ENCODE data around the gene MGRN1. TPM values are rescaled to one million over a fixed set of nuclear protein-coding genes. Genes with fewer than 3 reads are reported as not detected.
A peak's percentile ranks its signal among the peaks of the same experiment; 100 is the strongest.

Gene MGRN1
- total RNA-seq = 10 to 100 TPM; 84.4 to 91.7 TPM

GRCh38 chr16:4624015-4624826, at the start of gene MGRN1:
Gene MGRN1, plus strand, starts transcription at chr16:4624826. Its CDS starts 135 bp downstream, at chr16:4624961.
- POLR2A ChIA-PET = interaction anchor here (0.6 to 2.2 kb wide), 11 partner anchors 9 to 761 kb away, joined by 3 to 12 read pairs (median 3); partner anchors contain the start of gene UBALD1
- Mint-ChIP-seq H3K4me1 (peaks cover 30% of the 10 kb centered on the region), H3K27me3 (no peaks in the 10 kb centered on the region), H3K9me3 (no peaks in the 10 kb centered on the region), H3K27ac (peak within 1 kb of the TSS; percentile 99), H3K36me3 (peaks cover 14% of the 10 kb centered on the region), H3K4me3 (peak within 1 kb of the TSS; percentile 96)
- ATAC-seq (ENCODE audit: low read depth) (peak; percentile 85), DNase-seq (peak; percentile 94)

DNA sequence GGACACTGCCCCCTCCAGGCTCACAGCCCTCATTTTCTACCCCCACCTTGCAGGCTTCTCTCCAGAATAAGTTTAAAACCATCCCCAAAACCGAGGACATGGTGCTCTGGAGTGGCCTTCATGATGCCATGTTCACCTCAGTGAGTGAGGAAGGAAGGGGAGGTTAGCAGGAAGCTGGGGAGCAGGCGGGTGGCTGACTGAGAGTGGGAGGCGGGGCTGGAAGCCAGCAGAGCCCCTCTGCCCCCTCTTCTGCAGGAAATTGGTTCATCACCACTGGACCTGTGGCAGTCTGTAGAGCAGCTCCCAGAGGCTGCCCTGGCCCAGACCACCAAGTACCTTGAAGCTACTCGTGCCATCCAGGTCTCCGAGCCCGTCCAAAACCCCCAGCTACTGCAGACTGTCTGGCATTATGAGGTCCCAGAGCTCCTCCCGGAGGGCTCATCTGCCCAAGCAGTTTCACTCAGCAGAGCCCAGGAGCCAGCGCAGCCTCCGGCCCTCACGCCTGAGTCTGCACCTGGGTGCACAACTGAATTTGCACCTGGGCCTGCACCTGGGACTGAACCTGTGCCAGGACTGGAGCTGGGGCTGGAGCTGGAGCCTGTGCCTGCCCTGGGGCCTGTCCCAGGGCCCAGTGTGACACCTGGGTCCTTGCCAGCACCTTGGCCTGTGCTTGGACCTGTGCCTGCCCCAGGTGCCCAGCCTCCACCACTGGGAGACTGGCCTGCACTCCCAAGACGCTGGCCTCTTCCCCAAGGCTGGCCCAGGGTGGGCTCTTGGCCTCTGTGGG, 49.5 kb upstream of the MGRN1 start:
- peaks cover 2% of the 10 kb centered on the region for H3K4me1 Mint-ChIP-seq
- no peaks in the 10 kb centered on the region for H3K27me3 Mint-ChIP-seq
- peak overlapping the region; percentile 63 for H3K27ac Mint-ChIP-seq
- ATAC-seq (ENCODE audit: low read depth) = peak; percentile 79
- POLR2A ChIA-PET = interaction anchor here (0.5 to 0.6 kb wide), 2 partner anchors 35 to 37 kb away, joined by 3 to 4 read pairs; no protein-coding TSS in a partner anchor
- no peak overlapping the region for H3K4me3 Mint-ChIP-seq
- DNase-seq = peak; percentile 46
- H3K9me3 Mint-ChIP-seq = no peaks in the 10 kb centered on the region
- no peaks in the 10 kb centered on the region for H3K36me3 Mint-ChIP-seq

- H3K4me1 Mint-ChIP-seq = peaks cover 2% of the 10 kb centered on the region
- H3K4me3 Mint-ChIP-seq = no peak overlapping the region
- no peaks in the 10 kb centered on the region for H3K9me3 Mint-ChIP-seq
Observed at GRCh38 chr16:4576008-4576407, 48.6 kb upstream of the MGRN1 start.

GRCh38 chr16:4578961-4579530, 45.6 kb upstream of the MGRN1 start:
- Mint-ChIP-seq H3K9me3 (no peaks in the 10 kb centered on the region), H3K27me3 (no peaks in the 10 kb centered on the region), H3K4me3 (no peak overlapping the region), H3K36me3 (no peaks in the 10 kb centered on the region), H3K27ac (no peak overlapping the region), H3K4me1 (peaks cover 2% of the 10 kb centered on the region)
- POLR2A ChIA-PET = interaction anchor here (0.6 to 0.7 kb wide), 2 partner anchors 62 to 122 kb away, joined by 3 to 6 read pairs; no protein-coding TSS in a partner anchor
- no peak for DNase-seq
- ATAC-seq (ENCODE audit: low read depth) = no peak

More at GRCh38 chr16:4576008-4576407, 48.6 kb upstream of the MGRN1 start:
- ATAC-seq (ENCODE audit: low read depth) = no peak
- H3K36me3 Mint-ChIP-seq = no peaks in the 10 kb centered on the region
- POLR2A ChIA-PET = no interaction called here
- DNase-seq = no peak
- no peaks in the 10 kb centered on the region for H3K27me3 Mint-ChIP-seq
- no peak overlapping the region for H3K27ac Mint-ChIP-seq

- H3K4me1 Mint-ChIP-seq = no peaks in the 10 kb centered on the region
- H3K9me3 Mint-ChIP-seq = no peaks in the 10 kb centered on the region
- DNase-seq (no peak), ATAC-seq (ENCODE audit: low read depth) (no peak)
- POLR2A ChIA-PET = no interaction called here
- H3K27ac Mint-ChIP-seq = no peak overlapping the region
- no peaks in the 10 kb centered on the region for H3K27me3 Mint-ChIP-seq
- H3K4me3 Mint-ChIP-seq = no peak overlapping the region
- no peaks in the 10 kb centered on the region for H3K36me3 Mint-ChIP-seq
Observed at GRCh38 chr16:4580250-4580649, 44.4 kb upstream of the MGRN1 start.

DNA sequence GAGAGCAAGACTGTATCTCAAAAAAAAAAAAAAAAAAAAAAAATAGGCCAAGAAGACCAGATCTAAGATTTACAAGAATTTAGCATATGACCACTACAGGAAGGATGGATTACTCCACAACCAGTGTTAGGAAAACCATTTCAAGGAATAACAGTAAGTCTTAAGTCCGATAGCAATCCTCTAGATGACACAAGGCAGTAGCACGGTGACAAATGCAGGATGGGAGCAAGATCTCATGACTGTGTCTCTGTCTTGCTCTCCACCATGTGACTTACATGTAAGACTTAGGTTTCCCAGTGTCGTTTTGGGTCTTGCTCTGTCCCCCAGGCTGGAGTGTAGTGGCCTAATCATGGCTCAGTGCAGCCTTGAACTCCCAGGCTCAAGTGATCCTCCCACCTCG, 40.7 kb upstream of the MGRN1 start:
- peaks cover 17% of the 10 kb centered on the region for H3K27me3 Mint-ChIP-seq
- POLR2A ChIA-PET = no interaction called here
- H3K4me3 Mint-ChIP-seq = no peak overlapping the region
- H3K4me1 Mint-ChIP-seq = peaks cover 4% of the 10 kb centered on the region
- ATAC-seq (ENCODE audit: low read depth) = no peak
- no peak overlapping the region for H3K27ac Mint-ChIP-seq
- peaks cover 2% of the 10 kb centered on the region for H3K36me3 Mint-ChIP-seq
- no peak for DNase-seq
- H3K9me3 Mint-ChIP-seq = peaks cover 2% of the 10 kb centered on the region

DNA sequence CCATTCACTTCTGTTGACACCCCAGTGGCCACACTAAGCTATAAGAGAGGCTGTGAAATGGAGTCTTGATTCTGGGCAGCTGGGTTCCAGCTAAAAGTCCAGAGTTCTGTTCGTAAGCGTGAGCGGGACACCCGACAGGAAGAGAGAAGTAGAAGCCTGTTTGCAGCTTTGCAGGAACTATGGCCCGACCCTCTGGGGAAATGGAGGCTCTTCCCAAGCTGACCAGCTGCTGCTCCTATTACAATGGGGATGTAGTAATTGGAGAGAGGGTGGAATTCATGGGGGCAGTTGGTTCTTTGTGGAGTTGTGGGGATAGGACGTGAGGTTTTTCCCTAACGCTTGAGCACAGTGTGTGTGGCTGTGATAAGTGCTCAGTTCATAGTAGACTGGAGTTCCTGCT, 38.3 kb upstream of the MGRN1 start:
- Mint-ChIP-seq H3K9me3 (peaks cover 2% of the 10 kb centered on the region), H3K36me3 (peaks cover 2% of the 10 kb centered on the region), H3K4me3 (no peak overlapping the region), H3K27me3 (peaks cover 17% of the 10 kb centered on the region), H3K4me1 (peaks cover 4% of the 10 kb centered on the region), H3K27ac (no peak overlapping the region)
- DNase-seq = no peak
- no peak for ATAC-seq (ENCODE audit: low read depth)
- POLR2A ChIA-PET = no interaction called here

DNA sequence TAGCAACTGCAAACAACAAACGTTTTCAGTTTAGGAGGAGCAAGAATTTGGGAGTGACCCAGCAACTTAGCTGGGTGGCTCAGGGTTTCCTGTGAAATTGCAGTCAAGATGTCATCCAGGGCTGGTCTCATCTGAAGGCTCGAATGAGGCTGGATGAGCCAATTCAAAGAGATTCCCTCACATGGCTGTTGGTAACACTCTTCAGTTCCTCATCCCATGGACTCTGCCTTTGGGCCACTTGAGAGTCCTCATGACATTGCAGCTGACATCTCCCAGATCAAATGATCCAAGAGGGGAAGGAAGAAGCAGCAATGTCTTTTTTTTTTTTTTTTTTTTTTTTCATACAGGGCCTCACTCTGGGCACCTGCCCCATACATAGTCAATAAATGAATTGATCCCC, 36.2 kb upstream of the MGRN1 start:
- peaks cover 2% of the 10 kb centered on the region for H3K36me3 Mint-ChIP-seq
- DNase-seq = no peak
- H3K4me1 Mint-ChIP-seq = peaks cover 4% of the 10 kb centered on the region
- H3K27me3 Mint-ChIP-seq = peaks cover 17% of the 10 kb centered on the region
- no peak for ATAC-seq (ENCODE audit: low read depth)
- H3K9me3 Mint-ChIP-seq = peaks cover 2% of the 10 kb centered on the region
- H3K27ac Mint-ChIP-seq = no peak overlapping the region
- H3K4me3 Mint-ChIP-seq = no peak overlapping the region
- POLR2A ChIA-PET = interaction anchor here (0.6 to 1.1 kb wide), 3 partner anchors 25 to 112 kb away, joined by 3 to 4 read pairs (median 3); partner anchors contain the start of gene HMOX2

DNA sequence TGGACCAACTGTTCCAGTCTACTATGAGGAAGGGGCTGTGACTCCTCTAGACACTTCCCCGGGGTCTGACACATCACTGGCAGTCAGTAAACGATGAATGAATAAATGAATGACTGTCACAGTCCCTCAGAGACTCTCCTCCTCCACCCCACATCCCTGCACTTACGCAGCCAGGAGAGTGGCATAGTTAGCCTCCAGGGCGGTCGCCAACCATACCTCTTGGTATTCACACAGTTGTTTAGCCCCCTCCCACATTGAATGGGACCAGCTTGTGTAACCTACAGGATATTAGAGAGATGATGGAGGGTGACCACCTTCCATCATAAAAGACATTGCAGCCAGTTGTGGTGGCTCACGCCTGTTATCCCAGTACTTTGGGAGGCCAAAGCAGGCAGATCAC, 35.7 kb upstream of the MGRN1 start:
- H3K4me3 Mint-ChIP-seq = no peak overlapping the region
- DNase-seq (no peak), ATAC-seq (ENCODE audit: low read depth) (no peak)
- peaks cover 2% of the 10 kb centered on the region for H3K36me3 Mint-ChIP-seq
- H3K27ac Mint-ChIP-seq = no peak overlapping the region
- POLR2A ChIA-PET = no interaction called here
- peaks cover 2% of the 10 kb centered on the region for H3K9me3 Mint-ChIP-seq
- peaks cover 4% of the 10 kb centered on the region for H3K4me1 Mint-ChIP-seq
- H3K27me3 Mint-ChIP-seq = peaks cover 17% of the 10 kb centered on the region

DNA sequence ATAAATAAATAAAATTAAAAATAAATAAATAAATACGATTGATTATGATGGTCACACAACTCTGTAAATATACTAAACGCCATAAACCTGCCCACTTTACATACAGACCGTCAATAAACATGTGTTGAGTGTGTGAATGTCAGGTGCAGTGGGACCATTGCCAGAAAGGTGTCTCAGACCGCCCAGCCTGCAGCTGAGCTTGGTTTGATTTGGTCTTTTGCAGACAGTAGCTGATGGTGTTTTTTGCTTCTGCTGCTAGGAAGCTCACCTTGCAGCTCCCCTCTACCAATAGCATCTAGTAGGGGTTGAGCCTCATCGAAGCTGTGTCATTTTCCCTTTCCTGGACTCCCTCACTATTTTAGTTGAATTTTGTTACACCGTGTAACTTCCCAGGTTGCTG, 33.4 kb upstream of the MGRN1 start:
- Mint-ChIP-seq H3K4me3 (no peak overlapping the region), H3K27me3 (peaks cover 10% of the 10 kb centered on the region), H3K4me1 (no peaks in the 10 kb centered on the region), H3K36me3 (peaks cover 2% of the 10 kb centered on the region), H3K27ac (no peak overlapping the region), H3K9me3 (peaks cover 2% of the 10 kb centered on the region)
- POLR2A ChIA-PET = interaction anchor here (0.6 kb wide), 1 partner anchor 145 kb away, joined by 6 read pairs; no protein-coding TSS in a partner anchor
- DNase-seq (no peak), ATAC-seq (ENCODE audit: low read depth) (no peak)

DNA sequence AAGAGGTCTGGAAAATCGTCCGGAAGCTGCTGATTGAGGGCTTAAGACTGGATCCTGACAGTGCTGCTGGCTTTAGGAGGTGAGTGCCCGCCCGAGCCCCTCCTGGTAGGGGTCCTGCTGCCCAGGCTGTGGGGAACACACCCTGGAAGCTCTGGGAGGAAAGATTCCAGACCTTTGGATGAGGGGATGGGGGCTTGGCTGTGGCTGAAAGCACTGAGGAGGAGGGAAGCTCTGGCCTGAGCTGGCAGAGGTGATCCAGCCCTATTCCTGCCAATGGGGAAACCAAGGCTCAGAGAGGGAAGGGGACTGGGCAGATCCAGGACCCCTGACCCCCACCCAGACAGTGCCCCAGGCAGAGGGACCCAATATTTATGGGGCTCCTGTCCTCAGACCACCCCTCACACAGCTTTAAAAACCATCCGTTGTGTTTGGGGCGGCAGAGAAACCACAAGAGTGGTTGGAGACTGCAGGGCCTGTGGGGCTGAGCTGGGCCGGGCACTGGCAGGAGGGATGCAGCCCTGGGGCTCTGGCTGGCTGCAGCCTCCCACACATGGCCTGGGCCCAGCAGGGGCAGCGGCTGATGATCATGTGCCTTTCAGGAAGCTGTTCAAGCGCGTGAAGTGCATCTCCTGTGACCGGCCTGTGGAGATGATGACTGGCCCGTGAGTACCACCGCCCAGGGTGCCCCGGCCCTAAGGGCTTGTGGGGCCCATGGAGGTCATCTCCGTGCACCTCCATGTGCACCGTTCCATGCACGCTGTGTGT, 32.7 kb upstream of the MGRN1 start:
- H3K9me3 Mint-ChIP-seq = peaks cover 2% of the 10 kb centered on the region
- no peak overlapping the region for H3K27ac Mint-ChIP-seq
- DNase-seq = no peak
- peaks cover 2% of the 10 kb centered on the region for H3K36me3 Mint-ChIP-seq
- POLR2A ChIA-PET = interaction anchor here (0.6 kb wide), 2 partner anchors 14 to 146 kb away, joined by 3 to 6 read pairs; no protein-coding TSS in a partner anchor
- H3K27me3 Mint-ChIP-seq = peaks cover 5% of the 10 kb centered on the region
- no peak overlapping the region for H3K4me3 Mint-ChIP-seq
- H3K4me1 Mint-ChIP-seq = no peaks in the 10 kb centered on the region
- ATAC-seq (ENCODE audit: low read depth) = no peak

GRCh38 chr16:4593086-4593485, 31.5 kb upstream of the MGRN1 start:
- no peaks in the 10 kb centered on the region for H3K4me1 Mint-ChIP-seq
- ATAC-seq (ENCODE audit: low read depth) = no peak
- DNase-seq = no peak
- no peak overlapping the region for H3K4me3 Mint-ChIP-seq
- H3K36me3 Mint-ChIP-seq = peaks cover 2% of the 10 kb centered on the region
- POLR2A ChIA-PET = no interaction called here
- H3K27ac Mint-ChIP-seq = no peak overlapping the region
- H3K9me3 Mint-ChIP-seq = peaks cover 1% of the 10 kb centered on the region
- peaks cover 4% of the 10 kb centered on the region for H3K27me3 Mint-ChIP-seq
